Colonic mucosa (tissue), 4 donors: Measurements from ENCODE around the gene UGT1A7. TPM values are rescaled to one million over a fixed set of nuclear protein-coding genes. Genes with fewer than 3 reads are reported as not detected.

ENCODE experiments used
- DNase-seq: peaks from one replicate; pipeline ENCODE4 v3.0.0-alpha.2; 2020
- H3K27ac ChIP-seq: fragments of 200-600 bp; one replicate; pipeline ENCODE4 v1.8.0; 2021
- H3K27me3 ChIP-seq: fragments of 200-600 bp; one replicate; pipeline ENCODE4 v1.8.0; 2021
- H3K36me3 ChIP-seq: fragments of 200-600 bp; one replicate; pipeline ENCODE4 v1.8.0; 2021
- H3K4me1 ChIP-seq: fragments of 200-600 bp; one replicate; pipeline ENCODE4 v1.8.0; 2021; ENCODE audit warnings: mild to moderate bottlenecking
- H3K4me3 ChIP-seq: fragments of 200-600 bp; one replicate; pipeline ENCODE4 v1.8.0; 2021
- H3K9ac ChIP-seq, 2 donors: one replicate each; pipeline ENCODE4 v1.7.0; 2013; ENCODE audit warnings: control low read depth in 2 of 2, low read depth in 2 of 2, low read length in 2 of 2
- H3K9me3 ChIP-seq: fragments of 200-600 bp; one replicate; pipeline ENCODE4 v1.8.0; 2021
- CTCF ChIP-seq: fragments of 200-600 bp; IDR thresholded peaks from one replicate; pipeline ENCODE4 v1.8.0; 2022; ENCODE audit warnings: antibody characterized with exemption, mild to moderate bottlenecking
- intact Hi-C: fragments of 100-400 bp; cut with DNase I; formaldehyde crosslinking; loops from one replicate; pipeline ENCODE4 v1.14.1; 2022
- total RNA-seq, 2 donors: library from RNA; stranded (reverse); fragmentation: NEBNext Ultra II Directional in 1 of 2; extraction: Animal tissue kit (Norgen Biotek cat#: 25700) in 1 of 2; gene quantifications; one replicate each; pipeline ENCODE4 v1.2.1, GENCODE V29; 2021
- donor health status: healthy.
- donor health status: DM: no; HTN: no; CAD: no.
- donor health status: DM: no; HTN: no; CAD: no.

UGT1A7 gene
- total RNA-seq, 2 donors from 2014 or later, result 3.1 TPM

GRCh38 chr2:233769260-233769659 lies 87.6 kb downstream of the UGT1A7 start:
- H3K27me3 ChIP-seq, result no peaks in the 10 kb centered on the region
- no peak for TF ChIP-seq CTCF
- H3K27ac ChIP-seq, result no peak overlapping the region
- no peaks in the 10 kb centered on the region for H3K36me3 ChIP-seq
- H3K4me3 ChIP-seq, result no peak overlapping the region
- H3K9me3 ChIP-seq, result no peaks in the 10 kb centered on the region
- no peaks in the 10 kb centered on the region for H3K4me1 ChIP-seq
- DNase-seq, result no peak
- H3K9ac ChIP-seq, result no peak overlapping the region
- intact Hi-C loops, result no loop called here

- Histone ChIP-seq H3K4me1 (no peaks in the 10 kb centered on the region), H3K9me3 (no peaks in the 10 kb centered on the region), H3K36me3 (no peaks in the 10 kb centered on the region), H3K27ac (no peak overlapping the region), H3K27me3 (no peaks in the 10 kb centered on the region), H3K4me3 (no peak overlapping the region), H3K9ac (no peak overlapping the region)
- DNase-seq, result no peak
- intact Hi-C loops, result no loop called here
- TF ChIP-seq CTCF, result no peak
Observed at GRCh38 chr2:233772153-233772552, 90.5 kb downstream of the UGT1A7 start.

- Histone ChIP-seq H3K9me3 (no peaks in the 10 kb centered on the region), H3K36me3 (no peaks in the 10 kb centered on the region), H3K9ac (no peak overlapping the region), H3K4me3 (no peak overlapping the region), H3K4me1 (no peaks in the 10 kb centered on the region), H3K27me3 (no peaks in the 10 kb centered on the region), H3K27ac (no peak overlapping the region)
- intact Hi-C loops, result no loop called here
- TF ChIP-seq CTCF, result no peak
- no peak for DNase-seq
Observed at GRCh38 chr2:233772583-233772982, 90.9 kb downstream of the UGT1A7 start.

GRCh38 chr2:233773854-233774253 lies 92.2 kb downstream of the UGT1A7 start:
- H3K36me3 ChIP-seq, result no peaks in the 10 kb centered on the region
- intact Hi-C loops, result no loop called here
- H3K9ac ChIP-seq, result no peak overlapping the region
- no peak overlapping the region for H3K27ac ChIP-seq
- TF ChIP-seq CTCF, result no peak
- H3K4me1 ChIP-seq, result no peaks in the 10 kb centered on the region
- no peaks in the 10 kb centered on the region for H3K27me3 ChIP-seq
- no peak overlapping the region for H3K4me3 ChIP-seq
- no peak for DNase-seq
- no peaks in the 10 kb centered on the region for H3K9me3 ChIP-seq

- no peak for DNase-seq
- intact Hi-C loops, result no loop called here
- H3K4me3 ChIP-seq, result no peak overlapping the region
- no peaks in the 10 kb centered on the region for H3K27me3 ChIP-seq
- no peaks in the 10 kb centered on the region for H3K4me1 ChIP-seq
- no peaks in the 10 kb centered on the region for H3K9me3 ChIP-seq
- H3K36me3 ChIP-seq, result no peaks in the 10 kb centered on the region
- TF ChIP-seq CTCF, result no peak
- no peak overlapping the region for H3K27ac ChIP-seq
- H3K9ac ChIP-seq, result no peak overlapping the region
Observed at GRCh38 chr2:233775414-233775813, 93.7 kb downstream of the UGT1A7 start.

DNA sequence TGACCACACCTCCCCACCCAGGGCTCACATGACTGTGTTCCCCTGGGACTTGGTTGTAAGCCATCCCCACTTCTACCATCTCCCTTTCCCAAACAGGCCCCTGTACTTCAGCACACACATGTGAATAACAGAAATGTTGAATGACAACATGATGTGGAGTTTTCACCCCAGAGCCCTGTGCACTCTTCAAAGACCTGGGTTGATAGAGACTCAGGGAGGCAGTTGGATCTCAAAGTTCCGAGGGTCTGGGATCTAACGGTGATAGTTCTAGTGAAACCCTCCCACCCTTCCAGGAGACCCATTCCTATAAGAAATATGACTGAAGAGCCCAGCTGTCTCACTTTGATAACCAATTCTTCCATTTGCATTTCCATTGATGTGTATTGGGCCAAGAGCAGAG lies 96.3 kb downstream of the UGT1A7 start, which contains the start of gene MROH2A:
Gene MROH2A (plus strand): TSS at position 301 of the 400 bp plus-strand sequence. CDS start 1,029 bp downstream, outside the sequence.
- Histone ChIP-seq H3K9ac (no peak within 1 kb of the TSS), H3K4me3 (no peak within 1 kb of the TSS), H3K4me1 (no peaks in the 10 kb centered on the region), H3K27me3 (no peaks in the 10 kb centered on the region), H3K27ac (no peak within 1 kb of the TSS), H3K36me3 (no peaks in the 10 kb centered on the region), H3K9me3 (no peaks in the 10 kb centered on the region)
- DNase-seq, result no peak
- intact Hi-C loops, result no loop called here
- TF ChIP-seq CTCF, result no peak
